HFFc6 (cell line): ENCODE data around the gene DNAJC24. TPM values are rescaled to one million over a fixed set of nuclear protein-coding genes. Genes with fewer than 3 reads are reported as not detected.

Experiments
- DNase-seq: peaks from one replicate; pipeline ENCODE4 v3.0.0-alpha.2; 2018
- H3K27ac Mint-ChIP-seq: 2 replicates; pipeline ENCODE4 v1.8.0; 2020; ENCODE audit warnings: mild to moderate bottlenecking, mixed read lengths
- H3K27me3 Mint-ChIP-seq: 2 replicates; pipeline ENCODE4 v1.8.0; 2021; ENCODE audit warnings: mild to moderate bottlenecking, moderate library complexity, mixed read lengths; ENCODE audit not compliant: insufficient read depth
- H3K36me3 Mint-ChIP-seq: 2 replicates; pipeline ENCODE4 v1.8.0; 2021; ENCODE audit warnings: low read depth, mixed read lengths
- H3K4me1 Mint-ChIP-seq: 2 replicates; pipeline ENCODE4 v1.8.0; 2020; ENCODE audit warnings: low read depth, mixed read lengths
- H3K4me3 Mint-ChIP-seq: 2 replicates; pipeline ENCODE4 v1.8.0; 2020; ENCODE audit warnings: mild to moderate bottlenecking, moderate library complexity, mixed read lengths
- H3K9me3 Mint-ChIP-seq: 2 replicates; pipeline ENCODE4 v1.8.0; 2020; ENCODE audit warnings: mild to moderate bottlenecking, mixed read lengths
- total RNA-seq, 6 experiments: library from RNA; stranded (reverse); fragmentation: NEBNext Ultra II Directional; extraction: Animal tissue kit (Norgen Biotek cat#: 25700); gene quantifications; 2 replicates in 1 of 6; 3 replicates in 5 of 6; pipeline ENCODE4 v1.2.3, GENCODE V29; 2021
- TF ChIP-seq, protein P1 (sequence below): fragments of 200-600 bp; sonication (generic); IDR thresholded peaks from 2 replicates; pipeline ENCODE4 v1.5.0; 2021; ENCODE audit warnings: antibody characterized with exemption, mild to moderate bottlenecking

The DNAJC24 gene
- total RNA-seq, 6 experiments from 2014 or later = 15.7 to 19.9 (median 17.6) TPM

DNA sequence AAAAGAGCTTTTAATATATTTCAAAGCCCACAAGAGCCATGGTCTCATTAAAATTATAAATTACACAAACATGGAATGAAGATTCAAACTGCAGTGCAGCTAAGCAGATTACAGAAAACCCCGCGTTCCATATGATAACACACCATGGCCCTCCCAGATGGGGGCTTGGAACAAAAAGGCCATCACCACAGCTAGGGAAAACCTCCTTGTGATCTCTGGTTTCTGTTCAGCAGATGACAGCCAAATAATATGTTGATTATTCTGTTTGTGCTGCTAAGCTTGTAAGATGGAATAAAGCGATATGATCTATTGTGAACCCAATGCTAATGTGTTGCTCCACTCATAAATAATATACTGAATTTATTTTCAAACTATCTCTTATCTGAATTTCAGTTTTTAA lies 111.3 kb downstream of the DNAJC24 start:
- DNase-seq = no peak
- H3K4me1 Mint-ChIP-seq = peaks cover 8% of the 10 kb centered on the region
- TF ChIP-seq, protein P1, sequence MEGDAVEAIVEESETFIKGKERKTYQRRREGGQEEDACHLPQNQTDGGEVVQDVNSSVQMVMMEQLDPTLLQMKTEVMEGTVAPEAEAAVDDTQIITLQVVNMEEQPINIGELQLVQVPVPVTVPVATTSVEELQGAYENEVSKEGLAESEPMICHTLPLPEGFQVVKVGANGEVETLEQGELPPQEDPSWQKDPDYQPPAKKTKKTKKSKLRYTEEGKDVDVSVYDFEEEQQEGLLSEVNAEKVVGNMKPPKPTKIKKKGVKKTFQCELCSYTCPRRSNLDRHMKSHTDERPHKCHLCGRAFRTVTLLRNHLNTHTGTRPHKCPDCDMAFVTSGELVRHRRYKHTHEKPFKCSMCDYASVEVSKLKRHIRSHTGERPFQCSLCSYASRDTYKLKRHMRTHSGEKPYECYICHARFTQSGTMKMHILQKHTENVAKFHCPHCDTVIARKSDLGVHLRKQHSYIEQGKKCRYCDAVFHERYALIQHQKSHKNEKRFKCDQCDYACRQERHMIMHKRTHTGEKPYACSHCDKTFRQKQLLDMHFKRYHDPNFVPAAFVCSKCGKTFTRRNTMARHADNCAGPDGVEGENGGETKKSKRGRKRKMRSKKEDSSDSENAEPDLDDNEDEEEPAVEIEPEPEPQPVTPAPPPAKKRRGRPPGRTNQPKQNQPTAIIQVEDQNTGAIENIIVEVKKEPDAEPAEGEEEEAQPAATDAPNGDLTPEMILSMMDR = no peak
- no peak overlapping the region for H3K27ac Mint-ChIP-seq
- H3K4me3 Mint-ChIP-seq = no peak overlapping the region
- H3K9me3 Mint-ChIP-seq = no peaks in the 10 kb centered on the region
- H3K36me3 Mint-ChIP-seq = no peaks in the 10 kb centered on the region
- H3K27me3 Mint-ChIP-seq = no peaks in the 10 kb centered on the region

Other genes starting within 250 kb of the DNAJC24 start
- gene DCDC1, start 121 bp upstream of the DNAJC24 start, total RNA-seq = not detected
- 10 to 100 TPM; 11.5 to 18.3 (median 14.5) TPM for gene IMMP1L, start 139.8 kb downstream of the DNAJC24 start, total RNA-seq
- 10 to 100 TPM; 11.0 to 14.3 (median 12.2) TPM for gene ELP4, start 139.9 kb downstream of the DNAJC24 start, total RNA-seq